Measurements from ENCODE around the gene WDR54.

DNA sequence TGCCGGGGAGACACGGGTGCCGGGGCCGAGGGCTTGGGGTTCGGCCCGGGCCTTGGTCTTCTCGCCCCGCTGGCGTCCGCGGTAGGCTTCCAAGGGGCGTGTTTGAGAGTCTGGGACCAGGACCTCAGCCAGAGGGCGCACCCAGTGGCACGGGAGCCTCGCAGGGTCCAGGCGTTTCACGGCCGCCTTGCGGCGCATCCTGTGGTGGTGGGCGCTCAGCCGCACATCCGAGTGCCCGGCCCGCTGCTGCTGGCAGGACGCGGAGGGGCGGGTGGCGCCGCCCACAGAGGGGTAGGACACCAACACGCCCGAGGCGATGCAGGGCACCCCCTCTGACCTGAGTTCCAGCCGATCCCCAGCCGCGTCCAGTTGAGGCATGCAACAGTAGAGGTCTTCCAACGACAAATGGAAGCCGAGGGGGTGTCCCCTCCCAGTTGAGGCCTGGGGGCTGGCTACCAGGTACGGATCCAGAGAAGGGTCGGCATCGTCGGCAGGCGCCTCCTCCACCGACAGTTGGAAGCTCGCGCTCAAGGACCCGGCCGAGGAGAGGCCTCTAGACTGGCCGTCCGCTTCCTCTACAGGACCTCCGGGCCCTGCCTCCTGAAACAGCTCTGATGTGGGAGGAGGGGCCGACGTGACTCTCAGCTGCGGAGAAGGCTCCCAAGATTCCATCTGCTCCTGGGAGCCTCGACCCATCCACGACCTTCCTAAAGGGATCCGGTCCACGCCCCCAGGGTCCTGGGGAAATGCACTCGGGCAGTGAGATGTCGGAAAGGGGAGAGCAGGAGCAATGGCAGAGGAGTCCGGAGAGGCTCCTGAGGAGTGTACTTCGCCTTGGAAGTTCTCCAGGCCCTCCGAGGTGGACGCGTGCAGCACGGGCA, 6.4 kb upstream of the WDR54 start:
- no peak for TF ChIP-seq POLR2A (IDR thresholded peaks at IDR 0.05)
- TF ChIP-seq EP300 (IDR thresholded peaks at IDR 0.05), result no peak
- TF ChIP-seq POLR2AphosphoS5 (IDR thresholded peaks at IDR 0.05), result peak in 2 of 4 donors; percentile 24 to 39
- TF ChIP-seq, protein P1, sequence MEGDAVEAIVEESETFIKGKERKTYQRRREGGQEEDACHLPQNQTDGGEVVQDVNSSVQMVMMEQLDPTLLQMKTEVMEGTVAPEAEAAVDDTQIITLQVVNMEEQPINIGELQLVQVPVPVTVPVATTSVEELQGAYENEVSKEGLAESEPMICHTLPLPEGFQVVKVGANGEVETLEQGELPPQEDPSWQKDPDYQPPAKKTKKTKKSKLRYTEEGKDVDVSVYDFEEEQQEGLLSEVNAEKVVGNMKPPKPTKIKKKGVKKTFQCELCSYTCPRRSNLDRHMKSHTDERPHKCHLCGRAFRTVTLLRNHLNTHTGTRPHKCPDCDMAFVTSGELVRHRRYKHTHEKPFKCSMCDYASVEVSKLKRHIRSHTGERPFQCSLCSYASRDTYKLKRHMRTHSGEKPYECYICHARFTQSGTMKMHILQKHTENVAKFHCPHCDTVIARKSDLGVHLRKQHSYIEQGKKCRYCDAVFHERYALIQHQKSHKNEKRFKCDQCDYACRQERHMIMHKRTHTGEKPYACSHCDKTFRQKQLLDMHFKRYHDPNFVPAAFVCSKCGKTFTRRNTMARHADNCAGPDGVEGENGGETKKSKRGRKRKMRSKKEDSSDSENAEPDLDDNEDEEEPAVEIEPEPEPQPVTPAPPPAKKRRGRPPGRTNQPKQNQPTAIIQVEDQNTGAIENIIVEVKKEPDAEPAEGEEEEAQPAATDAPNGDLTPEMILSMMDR (IDR thresholded peaks at IDR 0.05), result peak; percentile 6 to 43 (median 21)

All from sigmoid colon (tissue), 4 donors.